PC-9 (cell line): Measurements from ENCODE around the gene CPED1.

ENCODE experiments used
- EZH2 ChIP-seq: fragments of 200-600 bp; sonication (generic); IDR thresholded peaks from 2 replicates; pipeline ENCODE4 v1.8.0; 2017; ENCODE audit warnings: antibody characterized with exemption, low read depth
- TF ChIP-seq, protein P1 (sequence below): fragments of 200-600 bp; sonication (generic); conservative IDR thresholded peaks from 2 replicates; pipeline ENCODE4 v1.6.1; 2017; ENCODE audit warnings: mixed run types, antibody characterized with exemption, mild to moderate bottlenecking, moderate library complexity

DNA sequence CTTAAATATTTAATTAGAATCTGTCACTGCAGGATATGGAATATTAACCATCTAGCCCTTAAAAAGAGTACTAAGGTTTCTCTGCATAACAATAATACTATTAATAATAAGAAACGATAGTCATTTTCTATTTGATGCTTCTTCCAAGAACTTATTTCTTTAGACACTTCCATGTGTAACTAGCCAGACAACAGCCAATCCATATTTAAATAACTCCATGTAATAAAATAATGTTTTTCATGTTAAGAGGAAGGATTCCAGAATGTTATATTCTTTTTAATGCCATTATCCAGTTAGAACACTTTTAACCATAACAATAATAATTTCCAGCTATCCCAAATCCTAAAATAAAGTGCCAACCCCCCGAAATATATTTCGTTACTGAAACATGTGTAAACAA is 170.2 kb downstream of the CPED1 start:
- TF ChIP-seq, protein P1, sequence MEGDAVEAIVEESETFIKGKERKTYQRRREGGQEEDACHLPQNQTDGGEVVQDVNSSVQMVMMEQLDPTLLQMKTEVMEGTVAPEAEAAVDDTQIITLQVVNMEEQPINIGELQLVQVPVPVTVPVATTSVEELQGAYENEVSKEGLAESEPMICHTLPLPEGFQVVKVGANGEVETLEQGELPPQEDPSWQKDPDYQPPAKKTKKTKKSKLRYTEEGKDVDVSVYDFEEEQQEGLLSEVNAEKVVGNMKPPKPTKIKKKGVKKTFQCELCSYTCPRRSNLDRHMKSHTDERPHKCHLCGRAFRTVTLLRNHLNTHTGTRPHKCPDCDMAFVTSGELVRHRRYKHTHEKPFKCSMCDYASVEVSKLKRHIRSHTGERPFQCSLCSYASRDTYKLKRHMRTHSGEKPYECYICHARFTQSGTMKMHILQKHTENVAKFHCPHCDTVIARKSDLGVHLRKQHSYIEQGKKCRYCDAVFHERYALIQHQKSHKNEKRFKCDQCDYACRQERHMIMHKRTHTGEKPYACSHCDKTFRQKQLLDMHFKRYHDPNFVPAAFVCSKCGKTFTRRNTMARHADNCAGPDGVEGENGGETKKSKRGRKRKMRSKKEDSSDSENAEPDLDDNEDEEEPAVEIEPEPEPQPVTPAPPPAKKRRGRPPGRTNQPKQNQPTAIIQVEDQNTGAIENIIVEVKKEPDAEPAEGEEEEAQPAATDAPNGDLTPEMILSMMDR: no peak
- no peak for TF ChIP-seq EZH2
